T-helper 2 cell treated with Interferon-gamma antibody and Interleukin-4, amounts not matched to agents 100 ng/mL and 5 ng/mL, for 36 hours (primary cell): ENCODE measurements around the gene CELF1. TPM values are rescaled to one million over a fixed set of nuclear protein-coding genes. Genes with fewer than 3 reads are reported as not detected.

Source experiments
- intact Hi-C: fragments of 100-400 bp; cut with micrococcal nuclease; formaldehyde crosslinking; loops from one replicate; pipeline ENCODE4 v1.15.1; 2023
- total RNA-seq: library from RNA; stranded (reverse); gene quantifications from 2 replicates; pipeline ENCODE4 v1.2.3, GENCODE V29; 2022

The CELF1 gene
- total RNA-seq, 1 donor from 2014 or later = 115 TPM

DNA sequence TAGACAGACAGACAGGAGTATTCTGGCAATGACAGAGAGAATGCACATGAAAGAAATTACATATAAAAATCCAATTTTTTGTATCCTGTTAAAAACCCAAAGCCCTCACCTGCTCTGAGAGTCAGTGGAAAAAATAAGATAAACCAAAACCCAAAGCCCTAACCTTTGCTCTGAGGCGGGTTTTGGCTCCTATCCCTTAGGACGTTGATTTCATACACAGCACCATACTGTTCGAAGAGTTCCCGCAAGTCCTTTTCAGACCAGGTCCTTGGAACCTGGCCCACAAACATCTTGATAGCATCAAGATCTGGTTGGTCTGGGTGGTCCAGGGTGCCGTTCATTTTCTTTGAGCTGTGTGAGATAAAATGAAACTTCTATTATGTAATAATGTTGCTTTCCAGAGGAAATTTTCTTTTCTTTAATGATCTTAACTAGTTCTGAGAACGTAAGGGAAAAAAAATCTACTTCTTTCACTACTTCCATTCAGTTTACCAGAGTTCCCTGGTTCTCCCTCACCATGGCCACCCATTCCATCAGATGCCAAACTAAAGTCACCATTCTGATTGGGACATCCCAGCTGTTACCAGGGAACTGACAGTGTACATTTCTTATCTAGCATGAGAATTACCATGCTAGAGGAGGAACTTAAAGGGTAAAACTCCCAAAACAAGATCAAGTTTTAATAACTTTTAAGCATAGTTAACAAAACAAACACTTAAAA lies 64.1 kb downstream of the CELF1 start:
- intact Hi-C loops = no loop called here

DNA sequence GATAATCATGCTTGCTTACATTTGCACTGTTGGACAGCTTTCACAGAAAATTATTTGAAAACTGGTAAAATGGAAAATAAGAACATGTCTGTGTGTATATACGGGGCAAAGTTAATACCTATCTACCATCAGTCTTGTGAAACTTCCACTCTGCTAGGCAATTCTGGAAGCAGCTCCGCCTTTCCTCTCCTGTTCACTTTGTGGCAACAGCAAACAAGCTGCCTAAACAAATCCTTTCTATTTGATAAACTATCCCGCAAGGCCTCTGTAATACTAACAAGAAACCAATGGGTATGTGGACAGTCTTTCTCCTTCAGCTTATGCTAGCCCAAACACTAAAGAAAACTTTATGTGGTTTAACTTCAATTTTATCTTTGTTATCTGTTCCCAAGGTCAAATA lies 64.8 kb downstream of the CELF1 start:
- intact Hi-C loops = no loop called here

DNA sequence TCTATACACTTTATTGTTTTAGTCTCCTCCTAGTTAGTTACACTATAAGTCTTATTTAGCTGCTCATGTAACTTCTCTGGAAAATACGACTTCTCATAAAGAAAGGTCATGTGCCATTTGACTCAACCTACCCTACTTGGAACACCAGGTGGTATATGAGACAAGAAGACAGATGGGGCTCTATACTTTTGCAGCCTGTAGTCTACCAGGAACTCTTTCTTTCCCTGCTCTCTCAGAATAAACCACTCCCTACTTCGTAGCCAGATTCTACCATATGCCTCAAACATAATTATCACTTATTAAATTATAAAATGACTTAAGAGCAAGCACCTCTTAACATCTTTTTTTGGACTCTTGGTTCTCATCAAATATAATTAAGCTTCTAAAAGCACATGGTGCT lies 65.5 kb downstream of the CELF1 start:
- intact Hi-C loops = no loop called here

DNA sequence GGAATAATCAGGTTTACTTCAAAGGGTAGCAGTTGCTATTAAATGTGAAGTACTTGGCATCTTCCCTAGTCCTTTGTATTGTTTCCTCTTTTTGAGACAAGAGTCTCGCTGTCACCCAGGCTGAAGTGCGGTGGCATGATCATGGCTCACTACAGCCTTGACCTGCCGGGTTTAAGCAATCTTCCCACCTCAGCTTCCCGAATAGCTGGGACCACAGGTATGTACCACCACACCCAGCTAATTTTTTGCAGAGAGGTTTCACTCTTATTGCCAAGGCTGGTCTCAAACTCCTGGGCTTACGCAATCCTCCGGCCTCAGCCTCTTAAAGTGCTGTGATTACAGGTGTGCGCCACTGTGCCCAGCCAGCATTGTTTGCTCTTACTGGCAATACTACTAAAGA lies 67.8 kb downstream of the CELF1 start:
- intact Hi-C loops = no loop called here

DNA sequence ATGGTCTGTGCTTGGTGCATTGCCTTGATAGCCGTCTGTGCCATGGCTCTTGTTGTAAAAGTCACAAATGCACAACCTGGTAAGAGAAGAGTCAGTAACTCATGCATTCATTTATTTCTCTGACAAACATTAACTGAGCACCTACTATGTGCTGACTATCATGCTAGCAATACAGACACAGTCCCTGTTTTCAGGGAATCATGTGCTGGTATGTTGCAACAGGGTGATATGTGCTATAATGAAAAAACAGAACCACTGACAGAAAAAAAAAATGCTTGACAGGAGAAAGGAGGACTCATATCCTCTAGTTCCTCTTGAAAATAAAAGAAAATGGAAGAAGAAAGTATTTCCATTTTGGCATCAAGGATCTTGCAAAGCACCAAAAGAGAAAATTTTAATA lies 69.5 kb downstream of the CELF1 start:
- intact Hi-C loops = no loop called here

DNA sequence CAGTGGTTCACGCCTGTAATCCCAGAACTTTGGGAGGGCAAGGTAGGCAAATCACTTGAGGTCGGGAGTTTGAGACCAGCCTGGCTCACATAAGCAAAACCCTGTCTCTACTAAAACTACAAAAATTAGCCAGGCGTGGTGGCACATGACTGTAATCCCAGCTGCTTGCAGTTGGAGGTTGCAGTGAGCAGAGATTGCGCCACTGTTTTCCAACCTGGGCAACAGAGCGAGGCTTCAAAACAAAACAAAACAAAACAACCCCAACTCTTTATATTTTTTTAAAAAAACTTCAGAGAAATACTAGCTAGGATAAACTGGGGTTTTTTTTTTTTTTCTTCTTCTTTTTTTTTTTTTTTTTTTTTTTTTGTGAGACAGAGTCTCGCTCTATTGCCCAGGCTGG lies 72.2 kb downstream of the CELF1 start:
- intact Hi-C loops = no loop called here

DNA sequence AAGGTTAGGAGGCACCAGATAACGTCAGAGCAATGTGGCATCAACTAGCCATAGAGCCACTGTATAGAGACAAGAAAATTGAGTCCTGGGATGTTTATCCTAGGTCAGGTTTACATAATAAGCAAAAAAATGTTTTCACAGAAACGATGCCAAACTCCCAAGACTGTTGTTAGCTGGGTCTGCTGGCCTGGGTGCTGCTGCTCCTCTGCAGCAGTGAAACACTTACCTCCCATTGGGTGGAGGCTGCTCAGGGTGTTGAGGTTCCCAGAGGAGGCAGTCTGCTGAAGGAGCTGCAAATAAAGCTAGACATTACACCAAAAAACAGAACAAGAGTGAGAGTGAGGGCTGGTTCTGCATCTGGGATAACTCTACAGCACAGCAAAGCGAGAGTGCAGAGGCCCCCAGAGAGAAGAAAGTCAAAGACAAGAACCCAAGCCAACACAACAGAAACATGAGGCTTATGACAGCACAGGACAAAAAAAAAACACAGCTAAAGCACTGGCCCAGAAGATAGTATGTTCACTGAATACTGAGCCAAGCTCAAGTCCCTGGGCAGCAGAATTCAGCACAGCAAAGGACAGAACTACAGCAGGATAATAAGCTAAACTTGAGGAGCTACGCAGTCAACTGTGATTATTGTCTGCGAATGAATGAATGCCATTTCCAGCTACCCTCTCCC lies 74.1 kb downstream of the CELF1 start:
- intact Hi-C loops = no loop called here

DNA sequence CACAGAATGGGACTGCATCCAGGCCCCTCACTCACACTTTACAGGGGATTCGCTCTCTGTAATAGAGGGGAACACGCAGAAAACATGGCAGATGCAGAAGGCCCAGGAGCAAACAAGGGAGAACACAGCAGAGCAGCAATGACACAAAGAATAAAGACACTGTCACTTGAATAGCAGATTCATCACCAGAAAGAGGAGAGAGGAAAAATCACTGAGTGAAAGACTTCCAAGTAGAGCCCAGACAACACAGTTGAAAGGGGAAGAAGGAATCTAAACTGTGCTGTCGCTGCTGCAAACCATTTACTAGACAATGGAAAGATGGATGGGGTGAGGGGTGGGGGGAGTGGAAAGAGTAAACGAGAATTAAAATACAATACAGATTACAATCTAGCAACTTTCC lies 75.2 kb downstream of the CELF1 start:
- intact Hi-C loops = no loop called here

DNA sequence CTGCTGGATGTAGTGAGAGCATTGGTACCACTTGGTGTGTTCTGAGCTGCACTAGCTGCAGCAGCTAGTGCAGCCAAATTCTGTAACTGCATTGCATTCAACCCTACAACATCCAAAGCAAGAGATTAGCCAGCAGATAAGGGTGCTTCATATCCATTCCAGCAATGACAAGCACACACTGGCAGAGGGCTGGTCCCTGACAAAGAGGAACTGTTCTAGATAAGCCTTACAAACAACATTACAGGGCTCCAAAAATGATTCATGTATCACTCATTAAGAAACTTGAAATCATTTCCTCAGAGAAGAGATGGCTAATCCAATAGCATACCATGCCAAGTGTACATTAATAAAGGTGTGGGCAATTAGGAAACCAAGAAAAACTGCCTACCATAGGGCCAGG lies 75.6 kb downstream of the CELF1 start:
- intact Hi-C loops = no loop called here

DNA sequence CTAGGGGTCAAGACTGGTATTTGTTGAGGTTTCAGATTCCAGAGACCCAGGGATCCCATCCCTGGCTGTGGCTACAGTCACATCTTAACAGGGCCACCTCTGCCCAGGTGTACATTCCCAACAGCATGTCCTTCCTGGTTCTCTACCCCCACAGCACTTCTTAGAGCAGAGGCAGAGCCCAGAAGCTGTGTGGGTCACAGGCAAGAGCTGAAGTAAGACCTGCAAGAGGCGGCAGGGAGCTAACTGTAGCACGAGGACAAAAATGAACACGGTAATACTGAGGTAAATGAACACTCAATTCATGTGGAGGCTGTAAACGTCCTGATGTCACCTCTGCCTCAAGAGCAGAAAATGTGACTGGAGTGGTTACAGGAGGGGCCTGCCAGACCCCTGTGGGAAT lies 82.3 kb downstream of the CELF1 start:
- intact Hi-C loops = no loop called here

DNA sequence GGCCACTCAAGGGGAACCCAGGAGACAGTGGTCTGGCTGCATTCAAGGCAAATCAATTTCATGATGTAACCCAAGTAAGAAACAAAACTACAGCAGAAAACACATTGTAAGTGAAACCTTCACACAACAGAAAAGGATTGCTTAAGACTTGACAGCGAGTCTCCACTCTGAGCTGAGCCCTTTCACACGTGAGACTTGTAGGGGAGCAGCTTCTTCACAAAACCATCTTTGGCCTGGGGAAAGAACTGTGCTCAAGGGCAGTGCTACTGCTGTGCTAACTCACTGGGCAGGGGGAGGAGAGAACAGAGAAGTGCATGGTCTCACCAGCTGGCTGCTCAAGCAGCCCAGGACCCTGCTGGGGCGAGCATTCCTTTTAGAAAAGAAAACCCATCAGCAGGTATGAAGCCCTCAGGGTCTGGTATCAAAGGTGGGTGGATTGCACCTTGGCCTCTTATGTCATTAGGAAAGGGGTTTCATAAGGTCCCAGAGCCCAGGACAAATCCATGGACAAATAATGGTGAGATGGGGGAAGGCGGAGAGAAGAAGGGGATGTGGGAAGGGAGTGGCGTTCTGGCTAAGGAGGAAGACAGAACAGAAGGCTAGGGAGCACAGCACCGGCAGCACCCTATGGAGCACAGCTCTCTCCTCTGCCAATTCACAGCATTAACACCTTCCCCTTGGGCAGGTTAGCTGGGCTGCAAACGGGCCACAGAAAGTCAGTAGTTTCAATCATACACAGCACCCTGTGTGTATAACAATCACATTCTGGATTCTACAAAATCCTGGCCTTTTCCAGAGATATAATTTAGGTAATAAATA lies 83.4 kb downstream of the CELF1 start:
- intact Hi-C loops = no loop called here

DNA sequence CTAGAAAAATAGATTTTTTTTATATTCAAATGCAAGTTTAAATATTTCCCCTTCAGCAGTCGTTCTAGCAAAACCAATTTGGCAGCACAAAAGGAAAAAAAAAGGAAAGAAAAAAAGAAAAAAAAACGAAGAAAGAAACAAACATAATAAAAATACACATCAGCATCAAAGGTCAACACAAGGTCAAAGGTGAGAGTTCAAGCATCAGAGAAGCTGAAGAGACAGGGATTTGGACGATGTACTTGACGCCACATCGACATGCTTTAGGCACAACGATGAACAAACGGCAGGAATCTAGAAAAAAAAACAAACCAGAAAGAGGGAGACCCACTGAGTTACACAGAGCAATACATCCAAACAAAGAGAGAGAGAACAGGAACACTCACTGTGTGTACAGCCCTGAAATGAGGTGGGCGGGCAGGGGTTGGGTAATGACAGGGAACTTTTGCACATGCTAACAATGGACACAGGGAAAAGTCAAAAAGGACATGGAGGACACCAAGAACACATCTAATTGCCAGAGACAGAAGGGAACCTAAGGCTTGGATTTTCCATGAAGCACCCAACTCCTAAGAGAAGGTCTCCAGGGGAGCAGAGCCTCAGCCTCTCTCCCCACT lies 84.2 kb downstream of the CELF1 start:
- intact Hi-C loops = no loop called here

DNA sequence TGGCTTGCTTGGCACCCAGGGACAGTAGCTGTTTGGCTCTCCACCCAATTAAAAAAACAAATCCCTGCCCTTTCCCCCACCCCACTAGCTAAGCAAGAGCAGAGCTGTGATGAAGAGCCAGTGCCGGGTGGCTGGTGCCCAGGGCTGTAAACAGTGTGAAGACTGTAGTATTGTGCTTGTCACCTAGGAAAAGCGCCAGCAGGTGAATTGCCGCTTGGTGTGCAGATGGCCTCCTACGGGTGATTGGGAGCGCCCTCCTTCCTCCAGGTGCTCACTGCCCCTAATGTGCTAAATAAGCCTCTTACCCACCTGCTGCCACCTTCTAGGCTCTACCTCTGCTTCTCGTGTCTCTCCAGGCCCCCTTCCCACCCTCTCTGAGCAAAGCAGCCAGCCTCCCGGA lies 85.6 kb downstream of the CELF1 start:
- intact Hi-C loops = no loop called here

DNA sequence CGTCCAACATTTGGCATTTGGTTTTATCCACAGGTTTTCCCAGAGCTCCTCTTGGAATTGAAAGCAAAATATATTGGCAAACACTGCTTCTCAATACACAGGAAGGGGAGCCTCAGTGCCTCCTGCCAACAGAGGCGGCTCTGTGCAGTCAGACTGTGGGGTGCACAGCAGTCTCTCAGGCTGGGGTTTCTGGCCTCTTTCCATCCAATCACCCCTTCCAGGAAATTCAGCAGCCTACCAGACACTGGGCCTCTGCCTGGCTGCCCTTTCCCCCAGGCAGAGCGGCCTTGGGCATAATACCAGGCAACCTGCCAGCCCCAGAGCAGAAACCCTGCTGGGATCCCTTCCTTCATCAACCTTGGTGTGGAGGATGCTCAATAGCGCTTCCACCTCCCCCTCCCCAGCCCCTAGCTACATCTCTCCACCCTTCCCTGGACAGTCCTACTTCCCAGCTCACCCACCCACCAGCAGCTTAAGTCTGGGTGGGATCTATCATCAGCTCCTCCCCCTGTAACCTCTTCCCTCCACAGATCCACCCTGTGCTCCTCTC lies 86.2 kb downstream of the CELF1 start:
- intact Hi-C loops = no loop called here

DNA sequence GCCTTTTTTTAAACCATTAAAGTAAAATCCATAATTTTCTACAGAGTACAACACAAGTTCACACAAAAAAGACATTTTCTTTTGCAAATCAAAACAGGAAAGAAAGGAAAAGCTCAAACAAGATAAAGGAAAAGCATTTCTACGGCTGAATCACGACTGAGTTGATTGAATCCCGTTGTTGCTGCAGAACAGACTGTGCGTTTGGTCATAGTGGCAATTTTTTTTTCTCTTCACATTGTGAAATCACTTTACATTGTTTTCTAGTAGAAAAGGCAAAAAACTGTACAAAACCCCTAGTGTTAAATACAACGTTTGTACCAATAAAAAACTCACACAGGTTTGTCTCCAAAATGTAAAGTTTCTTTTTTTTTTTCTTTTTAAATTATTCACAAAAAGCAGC lies 86.7 kb downstream of the CELF1 start:
- intact Hi-C loops = no loop called here

DNA sequence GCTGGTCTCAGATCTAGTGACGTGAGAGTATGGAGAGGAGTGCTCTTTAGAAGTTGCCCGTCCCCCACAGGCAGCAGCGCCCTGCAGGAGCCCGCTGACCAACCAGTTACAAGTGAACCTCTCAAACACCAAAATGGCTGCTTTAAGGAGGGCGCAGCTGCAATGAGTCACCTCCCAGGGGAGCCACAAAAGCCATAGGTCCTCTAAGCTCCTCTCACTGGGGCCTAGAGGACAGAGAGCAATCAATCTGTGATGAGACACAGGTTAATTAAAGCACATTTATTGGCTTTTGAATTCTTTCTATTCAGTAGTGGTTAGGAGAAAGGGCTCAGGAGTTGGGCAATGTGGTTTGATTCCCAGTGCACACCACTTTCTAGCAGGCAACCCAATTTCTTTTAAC lies 88.4 kb downstream of the CELF1 start:
- intact Hi-C loops = no loop called here

DNA sequence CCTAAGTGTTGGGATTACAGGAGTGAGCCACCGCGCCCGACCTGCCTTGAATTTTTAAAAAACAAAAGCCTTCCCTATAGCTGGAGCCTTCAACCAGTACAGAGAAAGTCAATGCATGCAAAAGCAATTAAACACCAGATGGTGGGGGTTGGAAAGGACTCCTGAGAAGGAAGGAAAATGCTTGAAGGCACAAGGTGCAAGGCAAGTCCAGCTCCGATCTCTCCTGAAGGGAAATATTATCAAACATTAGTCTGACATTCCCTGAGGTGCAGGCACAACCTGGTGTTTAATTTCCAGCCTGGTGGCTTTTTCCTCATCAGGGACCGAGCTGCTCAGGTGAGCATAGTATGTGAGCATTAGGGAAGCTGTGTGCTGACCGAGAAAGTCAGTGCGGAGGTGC lies 91.1 kb downstream of the CELF1 start:
- intact Hi-C loops = no loop called here

DNA sequence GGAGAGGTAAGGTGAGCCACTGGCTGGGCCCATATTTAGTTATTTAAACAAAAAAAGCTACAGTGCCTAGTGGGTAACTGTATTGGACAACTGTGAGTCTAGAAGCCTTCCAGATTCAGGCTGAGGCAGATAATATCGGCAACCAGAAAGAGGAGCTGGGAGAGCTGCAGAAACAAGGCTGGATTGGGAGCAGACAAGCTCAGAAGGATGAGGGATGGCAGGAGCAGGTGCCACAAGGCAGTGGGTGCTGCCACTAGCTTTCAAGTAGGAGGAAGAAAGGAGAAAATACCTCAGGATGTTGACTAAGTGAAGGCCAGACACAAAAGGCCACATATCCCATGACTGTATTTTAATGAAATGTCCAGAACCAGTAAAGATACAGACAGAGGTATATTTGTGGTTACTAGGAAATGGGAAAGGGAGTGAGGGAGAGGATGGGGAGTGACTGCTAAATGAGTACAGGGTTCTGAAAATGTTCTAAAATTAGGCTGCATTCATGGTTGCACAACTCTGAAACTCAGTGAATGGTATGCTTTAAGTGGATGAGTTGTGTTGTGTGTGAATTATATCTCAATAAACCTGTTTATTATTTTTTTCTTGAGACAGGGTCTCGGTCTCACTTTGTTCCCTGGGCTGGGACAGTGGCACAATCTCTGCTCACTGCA lies 92.2 kb downstream of the CELF1 start:
- intact Hi-C loops = no loop called here

DNA sequence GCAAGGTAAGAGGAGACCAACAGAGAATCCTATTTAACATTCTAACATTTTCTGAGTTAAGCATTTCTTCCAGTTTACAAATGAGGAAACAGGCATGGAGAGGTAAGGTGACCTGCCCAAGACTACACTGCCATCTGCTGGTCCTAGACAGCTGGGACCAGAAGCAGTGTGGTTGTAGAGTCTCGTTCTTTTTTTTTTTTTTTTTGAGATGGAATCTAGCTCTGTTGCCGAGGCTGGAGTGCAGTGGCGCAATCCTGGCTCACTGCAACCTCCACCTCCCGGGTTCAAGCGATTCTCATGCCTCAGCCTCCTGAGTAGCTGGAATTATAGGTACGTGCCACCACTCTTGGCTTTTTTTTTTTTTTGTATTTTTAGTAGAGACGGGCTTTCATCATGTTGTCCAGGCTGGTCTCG lies 98.7 kb downstream of the CELF1 start:
- intact Hi-C loops = loop anchor here (1.0 kb wide), 3 partner anchors 28 to 277 kb away; partner anchors contain the start of gene PSMC3

DNA sequence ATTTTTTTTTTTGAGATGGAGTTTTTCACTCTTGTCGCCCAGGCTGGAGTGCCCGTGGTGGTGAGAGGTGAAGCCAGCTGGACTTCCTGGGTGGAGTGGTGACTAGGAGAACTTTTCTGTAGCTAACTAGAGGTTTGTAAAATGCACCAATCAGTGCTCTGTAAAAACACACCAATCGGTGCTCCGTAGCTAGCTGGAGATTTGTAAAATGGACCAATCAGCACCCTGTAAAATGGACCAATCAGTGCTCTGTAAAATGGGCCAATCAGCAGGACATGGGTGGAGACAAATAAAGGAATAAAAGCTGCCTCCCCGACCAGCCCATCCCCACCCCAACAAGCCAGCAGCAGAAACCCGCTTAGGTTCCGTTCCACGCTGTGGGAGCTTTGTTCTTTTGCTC lies 99.6 kb downstream of the CELF1 start:
- intact Hi-C loops = no loop called here

DNA sequence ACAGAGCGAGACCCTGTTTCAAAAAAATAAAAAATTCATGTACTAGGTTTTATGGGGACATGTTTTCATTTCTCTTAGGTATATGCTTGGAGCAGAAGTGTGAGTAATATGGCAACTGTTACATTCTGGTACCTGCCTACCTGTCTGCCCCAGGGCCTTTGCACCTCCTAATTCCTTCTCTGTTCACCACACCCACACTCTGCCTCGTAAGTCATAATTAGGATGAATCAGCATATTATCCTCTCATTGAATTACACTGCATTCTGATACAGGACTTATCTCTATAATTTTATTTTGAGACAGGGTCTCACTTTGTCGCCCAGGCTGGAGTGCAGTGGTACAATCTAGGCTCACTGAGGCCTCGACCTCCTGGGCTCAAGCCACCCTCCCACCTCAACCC lies 100.9 kb downstream of the CELF1 start:
- intact Hi-C loops = no loop called here
